Left colon (tissue), 2 donors: Measurements from ENCODE around the gene SLC25A39. TPM values are rescaled to one million over a fixed set of nuclear protein-coding genes. Genes with fewer than 3 reads are reported as not detected.

Experiments used
- total RNA-seq, 2 donors: library from RNA; stranded (reverse); fragmentation: NEBNext Ultra II Directional; extraction: Animal tissue kit (Norgen Biotek cat#: 25700); gene quantifications; one replicate each; pipeline ENCODE4 v1.2.1, GENCODE V29; 2021
- donor health status: DM: no; HTN: no; CAD: no.
- donor health status: DM: yes; HTN: yes; CAD: no.

Gene SLC25A39
- total RNA-seq, 2 donors from 2014 or later, result 137 to 148 TPM

Other genes with a start within 250 kb of the SLC25A39 start
- 10 to 100 TPM; 13.8 to 42.8 TPM for gene HDAC5, start 201.2 kb downstream of the SLC25A39 start, total RNA-seq
- gene HROB, start 182.9 kb downstream of the SLC25A39 start, total RNA-seq, result 1 to 10 TPM in 1 of 2 donors, under 1 TPM in 1; 0.78 to 3.6 TPM
- gene ASB16, start 154.1 kb downstream of the SLC25A39 start, total RNA-seq, result under 1 TPM in 1 of 2 donors, not detected in 1; 0.56 TPM
- gene TMUB2, start 137.9 kb downstream of the SLC25A39 start, total RNA-seq, result 10 to 100 TPM; 44.8 to 51.8 TPM
- 10 to 100 TPM; 80.0 to 82.3 TPM for gene ATXN7L3, start 124.9 kb downstream of the SLC25A39 start, total RNA-seq
- 10 to 100 TPM; 61.1 to 69.6 TPM for gene UBTF, start 105.1 kb downstream of the SLC25A39 start, total RNA-seq
- not detected for gene SLC4A1, start 56.7 kb downstream of the SLC25A39 start, total RNA-seq
- gene RUNDC3A, start 16.2 kb downstream of the SLC25A39 start, total RNA-seq, result 1 to 10 TPM in 1 of 2 donors, under 1 TPM in 1; 0.46 to 1.5 TPM
- gene GRN, start 20.5 kb upstream of the SLC25A39 start, total RNA-seq, result 100 to 1,000 TPM; 439 to 572 TPM
- under 1 TPM; 0.24 to 0.67 TPM for gene FAM171A2, start 39.0 kb upstream of the SLC25A39 start, total RNA-seq
- gene ITGA2B, start 64.8 kb upstream of the SLC25A39 start, total RNA-seq, result under 1 TPM; 0.37 to 0.39 TPM
- gene GPATCH8, start 178.6 kb upstream of the SLC25A39 start, total RNA-seq, result 10 to 100 TPM; 29.1 to 33.7 TPM
- 1 to 10 TPM in 1 of 2 donors, under 1 TPM in 1; 0.31 to 1.6 TPM for gene FZD2, start 232.7 kb upstream of the SLC25A39 start, total RNA-seq